ENCODE measurements around the gene LIMD2. TPM values are rescaled to one million over a fixed set of nuclear protein-coding genes. Genes with fewer than 3 reads are reported as not detected.
A peak's percentile ranks its signal among the peaks of the same experiment; 100 is the strongest.

The LIMD2 gene
- total RNA-seq, 1 donor from 2014 or later = 26.7 TPM

GRCh38 chr17:63701456-63701820, 1.5 kb upstream of the LIMD2 start:
- DNase-seq (ENCODE audit: low read depth) = no peak

GRCh38 chr17:63700528-63701455, 867 bp upstream of the LIMD2 start:
- DNase-seq (ENCODE audit: low read depth) = no peak

GRCh38 chr17:63698886-63699637, 863 bp downstream of the LIMD2 start:
- DNase-seq (ENCODE audit: low read depth) = peak; percentile 3

GRCh38 chr17:63698381-63698885, 1.5 kb downstream of the LIMD2 start:
- DNase-seq (ENCODE audit: low read depth) = no peak

- peak; percentile 24 for DNase-seq (ENCODE audit: low read depth)
Measured at GRCh38 chr17:63697341-63698286, 2.3 kb downstream of the LIMD2 start.

GRCh38 chr17:63696381-63696961, 3.5 kb downstream of the LIMD2 start:
- peak; percentile 33 for DNase-seq (ENCODE audit: low read depth)

- DNase-seq (ENCODE audit: low read depth) = no peak
Measured at GRCh38 chr17:63695889-63696288, 4.0 kb downstream of the LIMD2 start.

GRCh38 chr17:63694950-63695773, 4.8 kb downstream of the LIMD2 start:
- no peak for DNase-seq (ENCODE audit: low read depth)

GRCh38 chr17:63694229-63694949, 5.5 kb downstream of the LIMD2 start:
- no peak for DNase-seq (ENCODE audit: low read depth)

GRCh38 chr17:63693411-63694113, 6.4 kb downstream of the LIMD2 start:
- DNase-seq (ENCODE audit: low read depth) = no peak

GRCh38 chr17:63692195-63692816, 7.6 kb downstream of the LIMD2 start:
- DNase-seq (ENCODE audit: low read depth) = no peak

- no peak for DNase-seq (ENCODE audit: low read depth)
Measured at GRCh38 chr17:63689479-63689878, 10.4 kb downstream of the LIMD2 start.

GRCh38 chr17:63688396-63689020, 11.4 kb downstream of the LIMD2 start:
- no peak for DNase-seq (ENCODE audit: low read depth)

- no peak for DNase-seq (ENCODE audit: low read depth)
Measured at GRCh38 chr17:63686138-63686685, 13.7 kb downstream of the LIMD2 start.

- no peak for DNase-seq (ENCODE audit: low read depth)
Measured at GRCh38 chr17:63685578-63685977, 14.3 kb downstream of the LIMD2 start.

GRCh38 chr17:63685041-63685440, 14.9 kb downstream of the LIMD2 start:
- peak; percentile 4 for DNase-seq (ENCODE audit: low read depth)

- no peak for DNase-seq (ENCODE audit: low read depth)
Measured at GRCh38 chr17:63682981-63683380, 16.9 kb downstream of the LIMD2 start.

- DNase-seq (ENCODE audit: low read depth) = no peak
Measured at GRCh38 chr17:63682441-63682840, 17.5 kb downstream of the LIMD2 start.
